ENCODE data around the gene PLEKHG1.

The PLEKHG1 gene

GRCh38 chr6:150588888-150589499 lies 10.7 kb upstream of the PLEKHG1 start:
- no peak overlapping the region for H3K27ac ChIP-seq
- no peak for TF ChIP-seq CTCF (conservative IDR thresholded peaks at IDR 0.05)

DNA sequence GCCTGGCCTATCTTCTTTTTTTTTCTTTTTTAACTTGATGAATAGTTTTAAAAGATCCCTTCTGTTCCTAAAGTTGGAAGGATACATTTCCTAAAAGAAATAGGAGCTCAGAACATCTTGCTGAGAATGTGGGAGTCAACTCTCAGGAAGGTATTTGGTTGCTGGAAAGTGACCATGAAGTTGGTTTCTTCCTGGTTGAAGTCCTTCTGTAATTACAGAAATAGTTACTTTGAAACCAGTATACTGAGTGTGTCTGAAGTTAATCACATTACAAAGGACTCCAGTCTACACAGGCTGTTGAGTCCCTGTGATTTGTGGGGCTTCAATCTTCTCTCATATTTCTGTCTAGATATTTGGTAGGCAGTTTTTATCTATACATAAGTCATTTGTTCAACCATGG lies 9.8 kb upstream of the PLEKHG1 start:
- no peak for TF ChIP-seq CTCF (conservative IDR thresholded peaks at IDR 0.05)
- H3K27ac ChIP-seq, result no peak overlapping the region

DNA sequence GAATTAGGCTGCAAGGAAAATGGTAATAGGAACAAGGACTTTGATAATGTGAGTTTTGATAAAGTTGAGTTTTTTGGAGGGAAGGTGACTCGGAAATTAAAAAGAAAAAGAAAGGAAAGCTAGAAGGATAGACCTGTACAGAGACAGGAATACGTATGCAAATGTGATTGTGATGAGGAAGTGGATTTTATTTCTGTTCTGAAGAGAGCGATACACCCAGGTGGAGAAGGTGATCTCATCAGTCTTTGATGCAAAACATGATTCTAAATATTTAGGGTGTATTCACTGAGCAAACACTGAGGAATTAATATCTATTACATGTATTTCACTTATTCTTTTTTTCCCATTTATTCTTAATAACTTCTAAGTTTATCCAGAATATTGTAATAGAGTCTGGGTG lies 9.2 kb upstream of the PLEKHG1 start:
- TF ChIP-seq CTCF (conservative IDR thresholded peaks at IDR 0.05), result no peak
- H3K27ac ChIP-seq, result no peak overlapping the region

GRCh38 chr6:150592377-150592995 lies 7.2 kb upstream of the PLEKHG1 start:
- no peak for TF ChIP-seq CTCF (conservative IDR thresholded peaks at IDR 0.05)

DNA sequence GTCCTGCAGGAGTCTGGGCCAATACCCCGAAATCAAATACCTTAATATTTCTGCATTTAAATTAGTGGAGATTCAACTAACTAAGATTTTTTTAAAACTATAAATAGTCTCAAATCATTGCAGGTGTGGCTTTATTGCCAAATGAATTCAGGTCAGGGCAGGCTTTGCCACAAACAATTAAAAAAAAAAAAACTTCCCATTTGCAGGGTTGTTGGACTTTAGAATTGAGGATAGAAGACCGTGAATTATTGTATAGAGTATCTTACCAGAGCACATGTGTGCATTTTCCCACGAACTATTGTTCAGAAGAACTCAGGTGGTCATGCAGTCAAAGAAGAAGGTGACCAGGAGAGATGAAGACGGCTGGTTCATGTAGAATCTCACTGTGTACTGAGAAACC lies 6.6 kb upstream of the PLEKHG1 start:
- no peak for TF ChIP-seq CTCF (conservative IDR thresholded peaks at IDR 0.05)
- no peak overlapping the region for H3K27ac ChIP-seq

More at GRCh38 chr6:150592377-150592995, 7.2 kb upstream of the PLEKHG1 start:
- H3K27ac ChIP-seq, result no peak overlapping the region

- no peak for TF ChIP-seq CTCF (conservative IDR thresholded peaks at IDR 0.05)
- H3K27ac ChIP-seq, result no peak overlapping the region
Measured at GRCh38 chr6:150596439-150596838, 3.2 kb upstream of the PLEKHG1 start.

- TF ChIP-seq CTCF (conservative IDR thresholded peaks at IDR 0.05), result no peak
- no peak overlapping the region for H3K27ac ChIP-seq
Measured at GRCh38 chr6:150598401-150598800, 1.3 kb upstream of the PLEKHG1 start.
